OCI-LY7 (cell line): ENCODE measurements around the gene CUBN. TPM values are rescaled to one million over a fixed set of nuclear protein-coding genes. Genes with fewer than 3 reads are reported as not detected.

Experiments used
- BruUV-seq: library from RNA; stranded (reverse); fragments of 400-500 nt; replicated peaks from 2 replicates; lab custom pipeline; 2021; lab: Mats Ljungman, UMichigan
- CTCF ChIA-PET: fragments of 300-600 bp; sonication (Branson Sonifier 250); formaldehyde crosslinking; loops from one replicate; lab custom pipeline; 2022; ENCODE audit warnings: antibody characterized with exemption; ENCODE audit not compliant: unreplicated experiment; lab: Charles Lee
- POLR2A ChIA-PET: fragments of 300-600 bp; sonication (Branson Sonifier 250); formaldehyde crosslinking; loops from one replicate; lab custom pipeline; 2022; ENCODE audit warnings: antibody characterized with exemption; lab: Charles Lee
- DNase-seq: peaks from one replicate; pipeline ENCODE4 v3.0.0-alpha.2; 2015; ENCODE audit warnings: low spot score
- H2AFZ ChIP-seq: fragments of 200-600 bp; sonication (generic), shearing (Covaris generic); 2 replicates; pipeline ENCODE4 v1.6.1; 2014; ENCODE audit warnings: mild to moderate bottlenecking, antibody characterized with exemption, low read length, moderate library complexity
- H3K27ac ChIP-seq: fragments of 200-600 bp; sonication (generic); 2 replicates; pipeline ENCODE4 v1.5.1; 2014; ENCODE audit warnings: mixed run types, low read depth, mild to moderate bottlenecking, moderate library complexity, low read length, inconsistent platforms; ENCODE audit not compliant: poor library complexity, severe bottlenecking
- H3K36me3 ChIP-seq: fragments of 200-600 bp; sonication (generic); 2 replicates; pipeline ENCODE4 v1.6.1; 2014; ENCODE audit warnings: mild to moderate bottlenecking, antibody characterized with exemption, low read length, moderate library complexity, mixed read lengths; ENCODE audit not compliant: insufficient read depth
- H3K4me1 ChIP-seq: fragments of 200-600 bp; sonication (generic); 2 replicates; pipeline ENCODE4 v1.5.1; 2014; ENCODE audit warnings: mild to moderate bottlenecking, low read length; ENCODE audit not compliant: insufficient read depth, poor library complexity, severe bottlenecking
- H3K4me2 ChIP-seq: fragments of 200-600 bp; sonication (generic); 2 replicates; pipeline ENCODE4 v1.6.1; 2014; ENCODE audit warnings: mild to moderate bottlenecking, low read length
- H3K4me3 ChIP-seq: fragments of 200-600 bp; sonication (generic); 2 replicates; pipeline ENCODE4 v1.5.1; 2014; ENCODE audit warnings: mild to moderate bottlenecking, low read depth, low read length; ENCODE audit not compliant: poor library complexity, severe bottlenecking
- H3K79me2 ChIP-seq: fragments of 200-600 bp; sonication (generic); 2 replicates; pipeline ENCODE4 v1.6.1; 2016; ENCODE audit warnings: low read depth, mild to moderate bottlenecking, low read length, moderate library complexity, mixed read lengths; ENCODE audit not compliant: insufficient read depth
- H3K9me2 ChIP-seq: fragments of 200-600 bp; sonication (generic); 2 replicates; pipeline ENCODE4 v1.6.1; 2016; ENCODE audit warnings: mild to moderate bottlenecking, low read length, mixed read lengths; ENCODE audit not compliant: insufficient read depth
- H3K9me3 ChIP-seq: fragments of 200-600 bp; sonication (generic); 2 replicates; pipeline ENCODE4 v1.6.1; 2014; ENCODE audit warnings: mild to moderate bottlenecking, mixed run types, low read length, mixed read lengths
- H4K20me1 ChIP-seq: fragments of 200-600 bp; sonication (generic); 2 replicates; pipeline ENCODE4 v1.6.1; 2014; ENCODE audit warnings: mild to moderate bottlenecking, antibody characterized with exemption, low read length, moderate library complexity, mixed read lengths; ENCODE audit not compliant: insufficient read depth
- CTCF ChIP-seq: fragments of 200-600 bp; sonication (generic); conservative IDR thresholded peaks from 2 replicates; pipeline ENCODE4 v1.5.1; 2014; ENCODE audit warnings: mild to moderate bottlenecking, antibody characterized with exemption, low read length, moderate library complexity, mixed read lengths
- EZH2phosphoT487 ChIP-seq: fragments of 200-600 bp; sonication (generic); IDR thresholded peaks from 2 replicates; pipeline ENCODE4 v1.6.1; 2018; ENCODE audit warnings: low read depth, borderline replicate concordance, mild to moderate bottlenecking, mixed run types, antibody characterized with exemption, low read length, moderate library complexity, mixed read lengths
- intact Hi-C: fragments of 100-400 bp; cut with micrococcal nuclease; formaldehyde crosslinking; loops from one replicate; pipeline ENCODE4 v1.10.0; 2022; ENCODE audit not compliant: unreplicated experiment
- total RNA-seq, 2 experiments: library from RNA; depleted of rRNA in 1 of 2; stranded (reverse); fragments of >200 nt in 1 of 2; shearing (Covaris generic) in 1 of 2; gene quantifications; 2 replicates each; pipeline ENCODE4 v1.2.3, GENCODE V29; 2014 to 2022

Gene CUBN
- total RNA-seq, 2 experiments from 2014 or later = 0.13 to 0.25 TPM

GRCh38 chr10:17067376-17068264 is 62.0 kb downstream of the CUBN start:
- Histone ChIP-seq H3K4me1 (no peaks in the 10 kb centered on the region), H2AFZ (no peak overlapping the region), H3K36me3 (no peaks in the 10 kb centered on the region), H3K4me2 (no peak overlapping the region), H3K27ac (no peak overlapping the region), H4K20me1 (no peaks in the 10 kb centered on the region), H3K9me3 (no peaks in the 10 kb centered on the region), H3K4me3 (no peak overlapping the region), H3K9me2 (no peaks in the 10 kb centered on the region), H3K79me2 (no peaks in the 10 kb centered on the region)
- TF ChIP-seq CTCF = no peak
- TF ChIP-seq EZH2phosphoT487 = no peak
- CTCF ChIA-PET = no interaction called here
- no peak for DNase-seq
- BruUV-seq = no TSS peak
- intact Hi-C loops = no loop called here
- POLR2A ChIA-PET = interaction anchor here (0.6 kb wide), 1 partner anchor 65 kb away, joined by 3 read pairs; no protein-coding TSS in a partner anchor

GRCh38 chr10:17066807-17067206 is 62.8 kb downstream of the CUBN start:
- no peaks in the 10 kb centered on the region for H3K79me2 ChIP-seq
- BruUV-seq = no TSS peak
- TF ChIP-seq CTCF (no peak), EZH2phosphoT487 (no peak)
- POLR2A ChIA-PET = no interaction called here
- H3K4me2 ChIP-seq = no peak overlapping the region
- H3K9me2 ChIP-seq = no peaks in the 10 kb centered on the region
- H3K4me3 ChIP-seq = no peak overlapping the region
- intact Hi-C loops = no loop called here
- no peaks in the 10 kb centered on the region for H4K20me1 ChIP-seq
- no peak overlapping the region for H2AFZ ChIP-seq
- CTCF ChIA-PET = no interaction called here
- no peak overlapping the region for H3K27ac ChIP-seq
- H3K36me3 ChIP-seq = no peaks in the 10 kb centered on the region
- H3K4me1 ChIP-seq = no peaks in the 10 kb centered on the region
- no peaks in the 10 kb centered on the region for H3K9me3 ChIP-seq
- no peak for DNase-seq

GRCh38 chr10:17066000-17066399 is 63.6 kb downstream of the CUBN start:
- BruUV-seq = no TSS peak
- POLR2A ChIA-PET = no interaction called here

More at GRCh38 chr10:17066000-17066399, 63.6 kb downstream of the CUBN start:
- intact Hi-C loops = no loop called here
- Histone ChIP-seq H3K79me2 (no peaks in the 10 kb centered on the region), H3K4me2 (no peak overlapping the region), H3K4me3 (no peak overlapping the region), H3K4me1 (no peaks in the 10 kb centered on the region), H3K36me3 (no peaks in the 10 kb centered on the region), H4K20me1 (no peaks in the 10 kb centered on the region), H2AFZ (no peak overlapping the region), H3K9me3 (no peaks in the 10 kb centered on the region), H3K27ac (no peak overlapping the region), H3K9me2 (no peaks in the 10 kb centered on the region)
- CTCF ChIA-PET = no interaction called here
- DNase-seq = no peak
- no peak for TF ChIP-seq EZH2phosphoT487
- TF ChIP-seq CTCF = no peak
